HEK293 (cell line): ENCODE results near the gene IFT43.

ENCODE experiments used
- CTCF ChIA-PET: fragments of 350-600 bp; formaldehyde crosslinking; extraction: SDS; loops from one replicate; lab custom pipeline; 2021; ENCODE audit warnings: antibody characterized with exemption; lab: Yijun Ruan, JAX
- POLR2A ChIA-PET: fragments of 300-600 bp; formaldehyde crosslinking; extraction: SDS; loops from one replicate; lab custom pipeline; 2020; ENCODE audit warnings: antibody characterized with exemption, inconsistent platforms; lab: Yijun Ruan, JAX
- H3K27ac ChIP-seq: fragments of 200-500 bp; sonication (Bioruptor generic); 2 replicates; pipeline ENCODE4 v1.5.1; 2014; ENCODE audit warnings: low read depth, low read length, control low read depth, inconsistent platforms; ENCODE audit errors: extremely low read depth
- H3K36me3 ChIP-seq, 2 experiments: fragments of 200-500 bp in 1 of 2; sonication (Bioruptor generic) in 1 of 2; 1 replicate in 1 of 2; 2 replicates in 1 of 2; pipeline ENCODE4 v1.5.1; 2014 to 2017; ENCODE audit warnings: inconsistent platforms in 2 of 2, low read length in 2 of 2; ENCODE audit not compliant: control insufficient read depth in 2 of 2, insufficient read depth in 1 of 2
- H3K4me1 ChIP-seq: fragments of 200-500 bp; sonication (Bioruptor generic); 2 replicates; pipeline ENCODE4 v1.5.1; 2014; ENCODE audit warnings: mild to moderate bottlenecking, low read length, inconsistent platforms; ENCODE audit not compliant: control insufficient read depth, insufficient read depth
- H3K4me3 ChIP-seq: 2 replicates; pipeline ENCODE4 v1.5.1; 2011; ENCODE audit warnings: low read depth, mild to moderate bottlenecking, control low read depth, low read length, moderate library complexity
- H3K9me3 ChIP-seq: fragments of 200-500 bp; sonication (Bioruptor generic); 2 replicates; pipeline ENCODE4 v1.5.1; 2014; ENCODE audit warnings: low read depth, low read length, inconsistent platforms; ENCODE audit not compliant: control insufficient read depth, insufficient read depth
- BCL11A ChIP-seq: fragments of 450-650 bp; formaldehyde crosslinking; IDR thresholded peaks from 2 replicates; pipeline ENCODE4 v1.5.1; 2016; ENCODE audit warnings: low read depth, missing biosample characterization, missing genetic modification characterization
- GLIS2 ChIP-seq: fragments of 450-650 bp; formaldehyde crosslinking; IDR thresholded peaks from 2 replicates; pipeline ENCODE4 v1.5.1; 2016; ENCODE audit warnings: missing biosample characterization, missing genetic modification characterization
- HOXA7 ChIP-seq: sonication (generic); formaldehyde crosslinking; IDR thresholded peaks from 2 replicates; pipeline ENCODE4 v1.8.1; 2022; ENCODE audit warnings: missing genetic modification reagents, borderline replicate concordance
- PRDM1 ChIP-seq: fragments of 450-650 bp; formaldehyde crosslinking; IDR thresholded peaks from 2 replicates; pipeline ENCODE4; 2016; ENCODE audit warnings: missing biosample characterization, missing genetic modification characterization
- SCRT2 ChIP-seq: fragments of 450-650 bp; formaldehyde crosslinking; IDR thresholded peaks from 2 replicates; pipeline ENCODE4 v1.5.1; 2016; ENCODE audit warnings: missing biosample characterization, missing genetic modification characterization
- YY1 ChIP-seq: fragments of 450-650 bp; formaldehyde crosslinking; IDR thresholded peaks from 2 replicates; pipeline ENCODE4 v1.5.1; 2018; ENCODE audit warnings: missing biosample characterization, missing genetic modification characterization
- ZBTB21 ChIP-seq: fragments of 450-650 bp; formaldehyde crosslinking; IDR thresholded peaks from 2 replicates; pipeline ENCODE4 v1.5.1; 2017; ENCODE audit warnings: missing biosample characterization, missing genetic modification characterization
- ZNF133 ChIP-seq: fragments of 450-650 bp; formaldehyde crosslinking; IDR thresholded peaks from 2 replicates; pipeline ENCODE4 v1.5.1; 2016; ENCODE audit warnings: missing biosample characterization, missing genetic modification characterization
- ZNF138 ChIP-seq: fragments of 450-650 bp; formaldehyde crosslinking; IDR thresholded peaks from 2 replicates; pipeline ENCODE4 v1.5.1; 2016; ENCODE audit warnings: missing biosample characterization, missing genetic modification characterization, borderline replicate concordance
- ZNF266 ChIP-seq: fragments of 450-650 bp; formaldehyde crosslinking; IDR thresholded peaks from 2 replicates; pipeline ENCODE4 v1.5.1; 2016; ENCODE audit warnings: missing biosample characterization, missing genetic modification characterization, low read depth
- ZNF292 ChIP-seq: fragments of 450-650 bp; formaldehyde crosslinking; IDR thresholded peaks from 2 replicates; pipeline ENCODE4 v1.5.1; 2016; ENCODE audit warnings: low read depth, missing biosample characterization, missing genetic modification characterization, borderline replicate concordance
- ZNF302 ChIP-seq: fragments of 450-650 bp; formaldehyde crosslinking; IDR thresholded peaks from 2 replicates; pipeline ENCODE4 v1.5.1; 2016; ENCODE audit warnings: missing biosample characterization, missing genetic modification characterization, low read depth
- ZNF324 ChIP-seq: fragments of 450-650 bp; formaldehyde crosslinking; IDR thresholded peaks from 2 replicates; pipeline ENCODE4 v1.5.1; 2016; ENCODE audit warnings: missing biosample characterization, missing genetic modification characterization
- ZNF391 ChIP-seq: fragments of 450-650 bp; formaldehyde crosslinking; IDR thresholded peaks from 2 replicates; pipeline ENCODE4 v1.5.1; 2016; ENCODE audit warnings: low read depth, missing biosample characterization, missing genetic modification characterization, borderline replicate concordance
- ZNF394 ChIP-seq: fragments of 450-650 bp; formaldehyde crosslinking; IDR thresholded peaks from 2 replicates; pipeline ENCODE4 v1.5.1; 2016; ENCODE audit warnings: missing biosample characterization, missing genetic modification characterization, mild to moderate bottlenecking, moderate library complexity, borderline replicate concordance
- ZNF423 ChIP-seq: fragments of 450-650 bp; formaldehyde crosslinking; IDR thresholded peaks from 2 replicates; pipeline ENCODE4 v1.5.1; 2016; ENCODE audit warnings: missing biosample characterization, missing genetic modification characterization
- ZNF510 ChIP-seq: fragments of 450-650 bp; formaldehyde crosslinking; IDR thresholded peaks from 2 replicates; pipeline ENCODE4 v1.5.1; 2018; ENCODE audit warnings: mild to moderate bottlenecking, missing genetic modification characterization, missing biosample characterization; ENCODE audit not compliant: insufficient replicate concordance
- ZNF514 ChIP-seq: fragments of 450-650 bp; formaldehyde crosslinking; IDR thresholded peaks from 2 replicates; pipeline ENCODE4 v1.5.1; 2016; ENCODE audit warnings: missing biosample characterization, missing genetic modification characterization
- ZNF521 ChIP-seq: fragments of 450-650 bp; formaldehyde crosslinking; IDR thresholded peaks from 2 replicates; pipeline ENCODE4 v1.5.1; 2017; ENCODE audit warnings: missing biosample characterization, mild to moderate bottlenecking, missing genetic modification characterization
- ZNF530 ChIP-seq: fragments of 450-650 bp; formaldehyde crosslinking; IDR thresholded peaks from 2 replicates; pipeline ENCODE4 v1.5.1; 2016; ENCODE audit warnings: low read depth, missing biosample characterization, missing genetic modification characterization
- ZNF580 ChIP-seq: fragments of 450-650 bp; formaldehyde crosslinking; IDR thresholded peaks from 2 replicates; pipeline ENCODE4 v1.5.1; 2016; ENCODE audit warnings: missing biosample characterization, missing genetic modification characterization
- ZNF600 ChIP-seq: fragments of 450-650 bp; formaldehyde crosslinking; IDR thresholded peaks from 2 replicates; pipeline ENCODE4 v1.5.1; 2016; ENCODE audit warnings: missing biosample characterization, missing genetic modification characterization
- ZNF654 ChIP-seq: fragments of 450-650 bp; formaldehyde crosslinking; IDR thresholded peaks from 2 replicates; pipeline ENCODE4 v1.5.1; 2016; ENCODE audit warnings: low read depth, missing biosample characterization, missing genetic modification characterization
- ZNF660 ChIP-seq: fragments of 450-650 bp; IDR thresholded peaks from 2 replicates; pipeline ENCODE4 v1.5.1; 2018; ENCODE audit warnings: missing biosample characterization, mild to moderate bottlenecking, missing genetic modification characterization
- ZNF707 ChIP-seq: fragments of 450-650 bp; formaldehyde crosslinking; IDR thresholded peaks from 2 replicates; pipeline ENCODE4 v1.5.1; 2016; ENCODE audit warnings: missing biosample characterization, missing genetic modification characterization
- ZNF76 ChIP-seq: fragments of 450-650 bp; formaldehyde crosslinking; IDR thresholded peaks from 2 replicates; pipeline ENCODE4; 2016; ENCODE audit warnings: low read depth, missing biosample characterization, missing genetic modification characterization, borderline replicate concordance
- ZSCAN18 ChIP-seq: fragments of 450-650 bp; formaldehyde crosslinking; IDR thresholded peaks from 2 replicates; pipeline ENCODE4 v1.5.1; 2016; ENCODE audit warnings: missing biosample characterization, missing genetic modification characterization
- TF ChIP-seq, protein P1 (sequence below): fragments of 450-650 bp; formaldehyde crosslinking; IDR thresholded peaks from 2 replicates; pipeline ENCODE4 v1.5.1; 2016; ENCODE audit warnings: missing biosample characterization, missing genetic modification characterization
- TF ChIP-seq, protein P2 (sequence below): fragments of 450-650 bp; formaldehyde crosslinking; IDR thresholded peaks from 2 replicates; pipeline ENCODE4 v1.5.1; 2017; ENCODE audit warnings: missing biosample characterization, missing genetic modification characterization

Gene IFT43

GRCh38 chr14:76096257-76096656 lies 110.7 kb downstream of the IFT43 start:
- CTCF ChIA-PET, result interaction anchor here (0.5 to 0.9 kb wide), 2 partner anchors 46 to 873 kb away, joined by 3 read pairs; no protein-coding TSS in a partner anchor

DNA sequence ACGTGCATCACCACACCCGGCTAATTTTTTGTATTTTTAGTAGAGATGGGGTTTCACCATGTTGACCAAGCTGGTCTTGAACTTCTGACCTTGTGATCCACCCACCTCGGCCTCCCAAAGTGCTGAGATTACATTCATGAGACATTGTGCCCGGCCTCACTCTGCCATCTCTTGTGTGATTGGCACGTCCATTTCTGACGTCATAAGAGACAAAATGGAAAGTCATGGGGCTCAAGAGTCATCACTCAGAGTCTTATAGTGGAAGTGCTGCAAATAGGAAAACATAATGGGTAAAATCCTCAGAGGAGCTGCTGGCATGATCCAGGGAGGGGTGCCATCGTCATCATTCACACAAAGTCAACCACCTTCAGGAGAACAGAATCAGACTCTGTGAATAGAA lies 112.0 kb downstream of the IFT43 start:
- Histone ChIP-seq H3K4me1 (no peaks in the 10 kb centered on the region), H3K36me3 (no peaks in the 10 kb centered on the region), H3K27ac (no peak overlapping the region), H3K4me3 (no peak overlapping the region), H3K9me3 (no peaks in the 10 kb centered on the region)
- ChIA-PET CTCF (no interaction called here), POLR2A (interaction anchor here (0.6 kb wide), 1 partner anchor 27 kb away, joined by 3 read pairs; no protein-coding TSS in a partner anchor)
- TF ChIP-seq PRDM1 (tag by site-specific recombination) (no peak), ZNF521 (tag by site-specific recombination) (no peak), ZNF138 (no peak), ZNF580 (no peak), YY1 (tag by site-specific recombination) (no peak), SCRT2 (no peak), ZNF394 (tag by site-specific recombination) (no peak), GLIS2 (tag by site-specific recombination) (no peak), ZNF292 (tag by site-specific recombination) (no peak), ZNF654 (tag by site-specific recombination) (no peak), ZNF514 (no peak), ZNF707 (no peak), ZNF391 (tag by site-specific recombination) (no peak), ZNF660 (no peak)
- TF ChIP-seq, protein P1, sequence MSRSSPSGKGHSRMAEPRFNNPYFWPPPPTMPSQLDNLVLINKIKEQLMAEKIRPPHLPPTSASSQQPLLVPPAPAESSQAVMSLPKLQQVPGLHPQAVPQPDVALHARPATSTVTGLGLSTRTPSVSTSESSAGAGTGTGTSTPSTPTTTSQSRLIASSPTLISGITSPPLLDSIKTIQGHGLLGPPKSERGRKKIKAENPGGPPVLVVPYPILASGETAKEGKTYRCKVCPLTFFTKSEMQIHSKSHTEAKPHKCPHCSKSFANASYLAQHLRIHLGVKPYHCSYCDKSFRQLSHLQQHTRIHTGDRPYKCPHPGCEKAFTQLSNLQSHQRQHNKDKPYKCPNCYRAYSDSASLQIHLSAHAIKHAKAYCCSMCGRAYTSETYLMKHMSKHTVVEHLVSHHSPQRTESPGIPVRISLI (tag by site-specific recombination), result no peak
- TF ChIP-seq, protein P2, sequence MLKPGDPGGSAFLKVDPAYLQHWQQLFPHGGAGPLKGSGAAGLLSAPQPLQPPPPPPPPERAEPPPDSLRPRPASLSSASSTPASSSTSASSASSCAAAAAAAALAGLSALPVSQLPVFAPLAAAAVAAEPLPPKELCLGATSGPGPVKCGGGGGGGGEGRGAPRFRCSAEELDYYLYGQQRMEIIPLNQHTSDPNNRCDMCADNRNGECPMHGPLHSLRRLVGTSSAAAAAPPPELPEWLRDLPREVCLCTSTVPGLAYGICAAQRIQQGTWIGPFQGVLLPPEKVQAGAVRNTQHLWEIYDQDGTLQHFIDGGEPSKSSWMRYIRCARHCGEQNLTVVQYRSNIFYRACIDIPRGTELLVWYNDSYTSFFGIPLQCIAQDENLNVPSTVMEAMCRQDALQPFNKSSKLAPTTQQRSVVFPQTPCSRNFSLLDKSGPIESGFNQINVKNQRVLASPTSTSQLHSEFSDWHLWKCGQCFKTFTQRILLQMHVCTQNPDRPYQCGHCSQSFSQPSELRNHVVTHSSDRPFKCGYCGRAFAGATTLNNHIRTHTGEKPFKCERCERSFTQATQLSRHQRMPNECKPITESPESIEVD (tag by site-specific recombination), result no peak

More at GRCh38 chr14:76096257-76096656, 110.7 kb downstream of the IFT43 start:
- Histone ChIP-seq H3K4me1 (no peaks in the 10 kb centered on the region), H3K36me3 (no peaks in the 10 kb centered on the region), H3K9me3 (no peaks in the 10 kb centered on the region), H3K27ac (no peak overlapping the region), H3K4me3 (no peak overlapping the region)
- POLR2A ChIA-PET, result no interaction called here
- TF ChIP-seq SCRT2, result no peak
- TF ChIP-seq ZNF660, result no peak
- TF ChIP-seq ZNF76 (tag by site-specific recombination), result no peak
- TF ChIP-seq ZNF600 (tag by site-specific recombination), result no peak
- TF ChIP-seq ZSCAN18 (tag by site-specific recombination), result no peak
- no peak for TF ChIP-seq ZNF510
- TF ChIP-seq ZNF302 (tag by site-specific recombination), result no peak
- no peak for TF ChIP-seq PRDM1 (tag by site-specific recombination)
- TF ChIP-seq HOXA7 (CRISPR knock-in tag), result no peak
- TF ChIP-seq ZNF423, result no peak
- no peak for TF ChIP-seq ZBTB21 (tag by site-specific recombination)
- TF ChIP-seq ZNF266 (tag by site-specific recombination), result no peak
- TF ChIP-seq ZNF138, result no peak
- TF ChIP-seq ZNF530 (tag by site-specific recombination), result no peak
- no peak for TF ChIP-seq BCL11A (tag by site-specific recombination)
- TF ChIP-seq ZNF324 (tag by site-specific recombination), result no peak
- TF ChIP-seq ZNF133 (tag by site-specific recombination), result no peak
